K562 (cell line): ENCODE data around the gene S100P. TPM values are rescaled to one million over a fixed set of nuclear protein-coding genes. Genes with fewer than 3 reads are reported as not detected.

Experiments
- BACH1 ChIP-seq: fragments of 200-800 bp; sonication (Bioruptor generic); IDR thresholded peaks from 2 replicates; pipeline ENCODE4 v1.6.1; 2016; ENCODE audit warnings: missing genetic modification characterization, missing compliant biosample characterization
- BMI1 ChIP-seq: fragments of 150-350 bp; IDR thresholded peaks from 2 replicates; pipeline ENCODE4 v1.6.1; 2014; ENCODE audit warnings: low read length
- CCAR2 ChIP-seq: fragments of 200-400 bp; formaldehyde crosslinking; IDR thresholded peaks from 2 replicates; pipeline ENCODE4 v1.6.1; 2017; ENCODE audit warnings: mild to moderate bottlenecking, low read depth, low read length
- DPF2 ChIP-seq: fragments of 450-650 bp; IDR thresholded peaks from 2 replicates; pipeline ENCODE4 v1.6.1; 2016
- FOXA3 ChIP-seq, 2 experiments: fragments of 450-650 bp in 1 of 2; sonication (generic) in 1 of 2; formaldehyde crosslinking; IDR thresholded peaks in 1 of 2; conservative IDR thresholded peaks in 1 of 2; 2 replicates each; pipeline versions ENCODE4 v1.4.0 to v1.8.0; 2020 to 2022; ENCODE audit warnings: mild to moderate bottlenecking in 2 of 2, missing genetic modification reagents in 1 of 2
- HLTF ChIP-seq: fragments of 450-650 bp; IDR thresholded peaks from 2 replicates; pipeline ENCODE4 v1.6.1; 2016
- HMG20B ChIP-seq: fragments of 250-450 bp; sonication (Bioruptor Pico); IDR thresholded peaks from 2 replicates; pipeline ENCODE4 v1.5.0; 2021; ENCODE audit warnings: mild to moderate bottlenecking
- JUND ChIP-seq, 2 experiments: IDR thresholded peaks; 2 replicates in 1 of 2; 3 replicates in 1 of 2; pipeline ENCODE4 v1.6.1; 2011; ENCODE audit warnings: borderline replicate concordance in 2 of 2, low read depth in 2 of 2, low read length in 2 of 2, improper control_type of control experiment in 1 of 2, missing biosample characterization in 1 of 2, missing genetic modification characterization in 1 of 2, missing genetic modification reagents in 1 of 2
- MEF2A ChIP-seq: IDR thresholded peaks from 2 replicates; pipeline ENCODE4 v1.6.1; 2011; ENCODE audit warnings: low read depth, mild to moderate bottlenecking, low read length, moderate library complexity; ENCODE audit not compliant: control insufficient read depth
- NFIX ChIP-seq: fragments of 250-450 bp; sonication (Bioruptor Pico); IDR thresholded peaks from 2 replicates; pipeline ENCODE4 v1.4.0; 2020; ENCODE audit warnings: low read depth, mild to moderate bottlenecking, moderate library complexity
- RBM17 ChIP-seq: fragments of 200-400 bp; formaldehyde crosslinking; IDR thresholded peaks from 2 replicates; pipeline ENCODE4 v1.6.1; 2017; ENCODE audit warnings: low read depth, mild to moderate bottlenecking, low read length, borderline replicate concordance
- TOE1 ChIP-seq, 2 experiments: fragments of 450-650 bp in 1 of 2; sonication (generic) in 1 of 2; formaldehyde crosslinking in 1 of 2; IDR thresholded peaks; 2 replicates each; pipeline versions ENCODE4 v1.7.1 to v1.8.0; 2016 to 2022; ENCODE audit warnings: borderline replicate concordance in 2 of 2, mild to moderate bottlenecking in 2 of 2, antibody characterized with exemption in 1 of 2, inconsistent platforms in 1 of 2, low read depth in 1 of 2, missing genetic modification reagents in 1 of 2, moderate library complexity in 1 of 2
- WHSC1 ChIP-seq: IDR thresholded peaks from one replicate; pipeline ENCODE4 v1.6.1; 2012; ENCODE audit warnings: low read length, control low read depth, inconsistent platforms
- ZKSCAN1 ChIP-seq: fragments of 150-350 bp; IDR thresholded peaks from 2 replicates; pipeline ENCODE4 v1.6.1; 2016; ENCODE audit warnings: low read depth, low read length
- polyA plus RNA-seq, 8 experiments: library from polyadenylated mRNA; depleted of rRNA in 4 of 8; stranded (reverse) in 5 of 8; unstranded in 3 of 8; fragments of >200 nt; fragmentation: Nextera tagmentation in 2 of 8; fragmentation: Illumina TruSeq in 1 of 8; extraction: Ambion mirVana in 2 of 8; extraction: Trizol in 1 of 8; gene quantifications; 2 replicates each; pipeline versions ENCODE4 v1.2.1 to v1.2.3, GENCODE V29; 2011 to 2014; ENCODE audit warnings: inconsistent platforms in 1 of 8, missing spikeins in 1 of 8
- total RNA-seq, 7 experiments: library from RNA; depleted of rRNA in 6 of 7; stranded (reverse); fragments of >200 nt in 6 of 7; fragmentation: Illumina TruSeq in 2 of 7; extraction: Trizol in 2 of 7; gene quantifications; 2 replicates each; pipeline versions ENCODE4 v1.2.1 to v1.2.3, GENCODE V29; 2011 to 2021; ENCODE audit warnings: low replicate concordance in 1 of 7
- TF ChIP-seq, protein P1 (sequence below), 2 experiments: fragments of 200-800 bp in 1 of 2; sonication (Bioruptor generic) in 1 of 2; sonication (generic) in 1 of 2; formaldehyde crosslinking in 1 of 2; IDR thresholded peaks in 1 of 2; conservative IDR thresholded peaks in 1 of 2; 2 replicates each; pipeline versions ENCODE4 v1.5.0 to v1.6.1; 2016 to 2020; ENCODE audit warnings: missing compliant biosample characterization in 1 of 2, missing genetic modification characterization in 1 of 2, missing genetic modification reagents in 1 of 2
- TF ChIP-seq, protein P2 (sequence below): fragments of 250-450 bp; sonication (Bioruptor Pico); IDR thresholded peaks from 2 replicates; pipeline ENCODE4 v1.4.0; 2020; ENCODE audit warnings: mild to moderate bottlenecking, moderate library complexity, borderline replicate concordance
- TF ChIP-seq, protein P3 (sequence below): fragments of 450-650 bp; IDR thresholded peaks from 2 replicates; pipeline ENCODE4 v1.6.1; 2017; ENCODE audit warnings: antibody characterized with exemption
- TF ChIP-seq, protein P4 (sequence below): fragments of 450-650 bp; IDR thresholded peaks from 2 replicates; pipeline ENCODE4 v1.6.1; 2016; ENCODE audit warnings: borderline replicate concordance

S100P gene
- total and polyA plus RNA-seq, 9 of the 15 experiments (the other 6 are each of a cell fraction or from before 2014, with no cell fraction given): 4.1 to 23.8 (median 7.5) TPM

DNA sequence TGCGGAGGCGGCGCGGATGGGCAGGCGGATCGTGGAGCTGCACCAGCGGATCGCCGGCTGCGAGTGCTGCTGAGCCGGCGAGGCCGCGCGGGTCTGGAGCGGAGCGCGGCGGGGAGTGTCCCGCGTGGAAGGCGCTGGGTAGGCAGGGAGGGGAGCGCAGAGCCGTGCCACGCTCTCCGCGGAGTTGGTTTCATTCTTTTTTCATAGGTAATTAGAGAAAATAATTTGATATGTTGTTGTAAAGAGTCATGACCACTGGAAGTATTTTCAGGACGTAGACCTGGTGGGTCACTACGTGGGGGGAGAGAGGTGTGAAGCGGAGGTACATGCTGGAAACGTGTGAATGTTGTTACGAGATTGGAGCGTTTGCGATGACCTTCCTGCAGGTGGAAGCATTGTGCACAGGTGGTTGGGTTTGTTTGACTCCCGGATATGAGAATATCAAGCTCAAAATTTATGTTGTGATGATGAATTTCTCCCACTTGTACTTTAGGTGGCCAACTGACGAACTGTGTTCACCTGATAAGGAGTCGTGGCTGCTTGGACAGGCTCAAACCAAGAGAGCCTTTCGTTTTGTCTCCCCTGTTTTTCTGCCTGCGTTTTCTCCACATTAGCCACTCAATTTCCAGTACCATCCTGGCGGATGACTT, 19.1 kb upstream of the S100P start (continued):
- TF ChIP-seq BMI1 (no peak), FOXA3 (CRISPR knock-in tag; conservative IDR thresholded peaks at IDR 0.05 in 1 of 2, IDR thresholded peaks at IDR 0.05 in 1 of 2) (no peak), MEF2A (no peak), JUND (IDR thresholded peaks at IDR 0.05; ENCODE audit: borderline replicate concordance, low read depth, low read length) (peak; percentile 55; the same call in 1 of the 2 replicates), JUND (tag; IDR thresholded peaks at IDR 0.05; ENCODE audit: borderline replicate concordance, low read depth, low read length) (peak; percentile 60; the same call in 2 of the 3 replicates), ZKSCAN1 (no peak), CCAR2 (no peak), RBM17 (no peak), NFIX (CRISPR knock-in tag) (no peak), DPF2 (peak; percentile 74), TOE1 (IDR thresholded peaks at IDR 0.05; ENCODE audit: borderline replicate concordance) (no peak), TOE1 (CRISPR knock-in tag; IDR thresholded peaks at IDR 0.05; ENCODE audit: borderline replicate concordance, low read depth) (no peak), WHSC1 (no peak), BACH1 (tag) (no peak), HLTF (no peak), HMG20B (CRISPR knock-in tag) (no peak)
- TF ChIP-seq, protein P1, sequence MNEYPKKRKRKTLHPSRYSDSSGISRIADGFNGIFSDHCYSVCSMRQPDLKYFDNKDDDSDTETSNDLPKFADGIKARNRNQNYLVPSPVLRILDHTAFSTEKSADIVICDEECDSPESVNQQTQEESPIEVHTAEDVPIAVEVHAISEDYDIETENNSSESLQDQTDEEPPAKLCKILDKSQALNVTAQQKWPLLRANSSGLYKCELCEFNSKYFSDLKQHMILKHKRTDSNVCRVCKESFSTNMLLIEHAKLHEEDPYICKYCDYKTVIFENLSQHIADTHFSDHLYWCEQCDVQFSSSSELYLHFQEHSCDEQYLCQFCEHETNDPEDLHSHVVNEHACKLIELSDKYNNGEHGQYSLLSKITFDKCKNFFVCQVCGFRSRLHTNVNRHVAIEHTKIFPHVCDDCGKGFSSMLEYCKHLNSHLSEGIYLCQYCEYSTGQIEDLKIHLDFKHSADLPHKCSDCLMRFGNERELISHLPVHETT (CRISPR knock-in tag; conservative IDR thresholded peaks at IDR 0.05 in 1 of 2, IDR thresholded peaks at IDR 0.05 in 1 of 2): 0 out of 4 replicates have a peak, but pooled peaks of 1 of the 2 experiments have one; percentile 37
- TF ChIP-seq, protein P2, sequence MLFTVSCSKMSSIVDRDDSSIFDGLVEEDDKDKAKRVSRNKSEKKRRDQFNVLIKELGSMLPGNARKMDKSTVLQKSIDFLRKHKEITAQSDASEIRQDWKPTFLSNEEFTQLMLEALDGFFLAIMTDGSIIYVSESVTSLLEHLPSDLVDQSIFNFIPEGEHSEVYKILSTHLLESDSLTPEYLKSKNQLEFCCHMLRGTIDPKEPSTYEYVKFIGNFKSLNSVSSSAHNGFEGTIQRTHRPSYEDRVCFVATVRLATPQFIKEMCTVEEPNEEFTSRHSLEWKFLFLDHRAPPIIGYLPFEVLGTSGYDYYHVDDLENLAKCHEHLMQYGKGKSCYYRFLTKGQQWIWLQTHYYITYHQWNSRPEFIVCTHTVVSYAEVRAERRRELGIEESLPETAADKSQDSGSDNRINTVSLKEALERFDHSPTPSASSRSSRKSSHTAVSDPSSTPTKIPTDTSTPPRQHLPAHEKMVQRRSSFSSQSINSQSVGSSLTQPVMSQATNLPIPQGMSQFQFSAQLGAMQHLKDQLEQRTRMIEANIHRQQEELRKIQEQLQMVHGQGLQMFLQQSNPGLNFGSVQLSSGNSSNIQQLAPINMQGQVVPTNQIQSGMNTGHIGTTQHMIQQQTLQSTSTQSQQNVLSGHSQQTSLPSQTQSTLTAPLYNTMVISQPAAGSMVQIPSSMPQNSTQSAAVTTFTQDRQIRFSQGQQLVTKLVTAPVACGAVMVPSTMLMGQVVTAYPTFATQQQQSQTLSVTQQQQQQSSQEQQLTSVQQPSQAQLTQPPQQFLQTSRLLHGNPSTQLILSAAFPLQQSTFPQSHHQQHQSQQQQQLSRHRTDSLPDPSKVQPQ (CRISPR knock-in tag): no peak
- TF ChIP-seq, protein P3, sequence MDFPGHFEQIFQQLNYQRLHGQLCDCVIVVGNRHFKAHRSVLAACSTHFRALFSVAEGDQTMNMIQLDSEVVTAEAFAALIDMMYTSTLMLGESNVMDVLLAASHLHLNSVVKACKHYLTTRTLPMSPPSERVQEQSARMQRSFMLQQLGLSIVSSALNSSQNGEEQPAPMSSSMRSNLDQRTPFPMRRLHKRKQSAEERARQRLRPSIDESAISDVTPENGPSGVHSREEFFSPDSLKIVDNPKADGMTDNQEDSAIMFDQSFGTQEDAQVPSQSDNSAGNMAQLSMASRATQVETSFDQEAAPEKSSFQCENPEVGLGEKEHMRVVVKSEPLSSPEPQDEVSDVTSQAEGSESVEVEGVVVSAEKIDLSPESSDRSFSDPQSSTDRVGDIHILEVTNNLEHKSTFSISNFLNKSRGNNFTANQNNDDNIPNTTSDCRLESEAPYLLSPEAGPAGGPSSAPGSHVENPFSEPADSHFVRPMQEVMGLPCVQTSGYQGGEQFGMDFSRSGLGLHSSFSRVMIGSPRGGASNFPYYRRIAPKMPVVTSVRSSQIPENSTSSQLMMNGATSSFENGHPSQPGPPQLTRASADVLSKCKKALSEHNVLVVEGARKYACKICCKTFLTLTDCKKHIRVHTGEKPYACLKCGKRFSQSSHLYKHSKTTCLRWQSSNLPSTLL: no peak
- TF ChIP-seq, protein P4, sequence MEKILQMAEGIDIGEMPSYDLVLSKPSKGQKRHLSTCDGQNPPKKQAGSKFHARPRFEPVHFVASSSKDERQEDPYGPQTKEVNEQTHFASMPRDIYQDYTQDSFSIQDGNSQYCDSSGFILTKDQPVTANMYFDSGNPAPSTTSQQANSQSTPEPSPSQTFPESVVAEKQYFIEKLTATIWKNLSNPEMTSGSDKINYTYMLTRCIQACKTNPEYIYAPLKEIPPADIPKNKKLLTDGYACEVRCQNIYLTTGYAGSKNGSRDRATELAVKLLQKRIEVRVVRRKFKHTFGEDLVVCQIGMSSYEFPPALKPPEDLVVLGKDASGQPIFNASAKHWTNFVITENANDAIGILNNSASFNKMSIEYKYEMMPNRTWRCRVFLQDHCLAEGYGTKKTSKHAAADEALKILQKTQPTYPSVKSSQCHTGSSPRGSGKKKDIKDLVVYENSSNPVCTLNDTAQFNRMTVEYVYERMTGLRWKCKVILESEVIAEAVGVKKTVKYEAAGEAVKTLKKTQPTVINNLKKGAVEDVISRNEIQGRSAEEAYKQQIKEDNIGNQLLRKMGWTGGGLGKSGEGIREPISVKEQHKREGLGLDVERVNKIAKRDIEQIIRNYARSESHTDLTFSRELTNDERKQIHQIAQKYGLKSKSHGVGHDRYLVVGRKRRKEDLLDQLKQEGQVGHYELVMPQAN: peak; percentile 53; the same call in 1 of the 2 replicates
